Fibroblast of lung (primary cell): Measurements from ENCODE around the gene TP53RK.

Source experiments
- EZH2 ChIP-seq: IDR thresholded peaks from 2 replicates; pipeline ENCODE4 v1.5.1; 2012; ENCODE audit warnings: low read length, control low read depth, mild to moderate bottlenecking; ENCODE audit errors: missing control alignments
- TF ChIP-seq, protein P1 (sequence below), 2 donors: IDR thresholded peaks in 1 of 2; conservative IDR thresholded peaks in 1 of 2; 1 replicate in 1 of 2; 2 replicates in 1 of 2; pipeline ENCODE4 v1.5.1; 2011 to 2012; ENCODE audit warnings: low read length in 2 of 2, control low read depth in 1 of 2, inconsistent platforms in 1 of 2, low read depth in 1 of 2, mild to moderate bottlenecking in 1 of 2

DNA sequence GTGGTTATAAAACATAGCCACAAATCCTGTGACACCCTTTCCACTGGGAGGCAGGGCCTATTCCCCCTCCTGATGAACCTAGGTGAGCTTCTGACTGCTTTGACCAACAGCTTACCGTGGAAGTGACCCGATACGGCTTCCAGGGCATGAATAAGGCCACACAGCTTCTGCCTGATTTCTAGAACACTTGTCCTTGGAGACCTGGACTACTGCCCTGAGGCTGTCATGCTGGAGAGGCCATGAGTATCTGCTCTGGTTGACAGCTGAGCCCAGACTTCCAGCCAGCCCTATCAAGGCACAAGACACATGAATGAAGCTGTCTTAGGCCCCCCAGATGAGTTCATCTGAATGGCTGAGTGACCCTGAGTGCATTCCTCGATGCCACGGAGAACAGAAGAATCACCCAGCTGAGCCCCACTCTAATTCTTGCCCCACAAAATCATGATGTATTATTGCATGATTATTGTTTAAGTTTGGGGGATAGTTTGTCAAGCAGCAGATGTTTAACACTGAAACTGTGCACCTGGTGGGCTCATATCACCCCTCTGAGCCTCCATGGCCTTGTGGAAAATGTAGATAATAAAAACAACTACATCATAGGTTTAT lies 16.6 kb downstream of the TP53RK start:
- TF ChIP-seq, protein P1, sequence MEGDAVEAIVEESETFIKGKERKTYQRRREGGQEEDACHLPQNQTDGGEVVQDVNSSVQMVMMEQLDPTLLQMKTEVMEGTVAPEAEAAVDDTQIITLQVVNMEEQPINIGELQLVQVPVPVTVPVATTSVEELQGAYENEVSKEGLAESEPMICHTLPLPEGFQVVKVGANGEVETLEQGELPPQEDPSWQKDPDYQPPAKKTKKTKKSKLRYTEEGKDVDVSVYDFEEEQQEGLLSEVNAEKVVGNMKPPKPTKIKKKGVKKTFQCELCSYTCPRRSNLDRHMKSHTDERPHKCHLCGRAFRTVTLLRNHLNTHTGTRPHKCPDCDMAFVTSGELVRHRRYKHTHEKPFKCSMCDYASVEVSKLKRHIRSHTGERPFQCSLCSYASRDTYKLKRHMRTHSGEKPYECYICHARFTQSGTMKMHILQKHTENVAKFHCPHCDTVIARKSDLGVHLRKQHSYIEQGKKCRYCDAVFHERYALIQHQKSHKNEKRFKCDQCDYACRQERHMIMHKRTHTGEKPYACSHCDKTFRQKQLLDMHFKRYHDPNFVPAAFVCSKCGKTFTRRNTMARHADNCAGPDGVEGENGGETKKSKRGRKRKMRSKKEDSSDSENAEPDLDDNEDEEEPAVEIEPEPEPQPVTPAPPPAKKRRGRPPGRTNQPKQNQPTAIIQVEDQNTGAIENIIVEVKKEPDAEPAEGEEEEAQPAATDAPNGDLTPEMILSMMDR (conservative IDR thresholded peaks at IDR 0.05 in 1 of 2, IDR thresholded peaks at IDR 0.05 in 1 of 2; ENCODE audit: low read depth in 1 of 2, low read length in 2 of 2): no peak
- no peak for TF ChIP-seq EZH2
